Measurements from ENCODE around the gene ENTREP1. TPM values are rescaled to one million over a fixed set of nuclear protein-coding genes. Genes with fewer than 3 reads are reported as not detected.

Gene ENTREP1
- total RNA-seq, 1 experiment from 2014 or later: 21.3 TPM

- Histone ChIP-seq H3K56ac (ENCODE audit: insufficient read length, low read depth, low read length) (no peak overlapping the region), H3K9ac (ENCODE audit: extremely low read depth, insufficient read length, low read length) (no peak overlapping the region), H3K9me3 (ENCODE audit: control insufficient read depth, low read depth, low read length) (no peaks in the 10 kb centered on the region), H2BK15ac (ENCODE audit: low read depth, low read length) (no peak overlapping the region), H3K4me1 (ENCODE audit: insufficient read depth, low read length) (no peaks in the 10 kb centered on the region; the same call in 1 of the 2 replicates), H4K91ac (ENCODE audit: insufficient read length, low read depth, low read length) (no peak overlapping the region), H4K20me1 (ENCODE audit: control insufficient read depth, insufficient read depth, insufficient read length) (no peaks in the 10 kb centered on the region), H2BK120ac (ENCODE audit: low read depth, low read length, poor library complexity, severe bottlenecking) (no peak overlapping the region), H3K27me3 (ENCODE audit: insufficient read depth, low read length) (no peaks in the 10 kb centered on the region), H2BK5ac (ENCODE audit: insufficient read length, low read length) (no peak overlapping the region), H4K8ac (replicated peaks; ENCODE audit: insufficient read length, low read depth, low read length) (no peak overlapping the region), H4K5ac (ENCODE audit: insufficient read length, low read depth, low read length) (no peak overlapping the region), H2AK5ac (ENCODE audit: insufficient read length, low read length) (no peak overlapping the region), H3K27ac (ENCODE audit: insufficient read length, low read depth, low read length) (no peak overlapping the region), H3K14ac (ENCODE audit: insufficient read depth, low read length) (no peak overlapping the region), H3K79me2 (ENCODE audit: insufficient read depth, low read length) (no peaks in the 10 kb centered on the region), H3K4ac (ENCODE audit: low read depth, low read length) (no peak overlapping the region), H3K79me1 (ENCODE audit: insufficient read depth, low read depth, low read length, poor library complexity, severe bottlenecking) (no peaks in the 10 kb centered on the region), H3K18ac (ENCODE audit: insufficient read length, low read depth, low read length) (no peak overlapping the region), H3K23me2 (ENCODE audit: insufficient read length, low read depth, low read length, poor library complexity, severe bottlenecking) (no peaks in the 10 kb centered on the region), H3K4me2 (ENCODE audit: insufficient read depth, insufficient read length, low read length) (no peak overlapping the region), H3T11ph (ENCODE audit: low read length) (no peak overlapping the region), H2BK12ac (ENCODE audit: insufficient read length, low read depth, low read length) (no peak overlapping the region), H3K23ac (ENCODE audit: insufficient read length, low read depth, low read length) (no peak overlapping the region), H2AFZ (ENCODE audit: low read length) (no peak overlapping the region), H2BK20ac (ENCODE audit: low read depth, low read length, poor library complexity, severe bottlenecking) (no peak overlapping the region)
- H3K4me3 Mint-ChIP-seq: no peak overlapping the region
- no peak for TF ChIP-seq CTCF (conservative IDR thresholded peaks at IDR 0.05)
- H3K36me3 Mint-ChIP-seq (ENCODE audit: insufficient read depth in 1 of 3, low read depth in 3 of 3): peaks cover 8 to 23% (median 11%) of the 10 kb centered on the region in 3 experiments
- H3K27me3 Mint-ChIP-seq (ENCODE audit: low read depth): peaks cover 5% of the 10 kb centered on the region; the same call in 1 of the 2 replicates
- peak overlapping the region in 2 of 3 experiments; percentile 0 to 9; a peak in 1 of 7 replicates for H3K27ac Mint-ChIP-seq
- H3K4me1 Mint-ChIP-seq: peaks cover 35 to 40% of the 10 kb centered on the region in 2 experiments
- peaks cover 21 to 28% of the 10 kb centered on the region in 2 experiments for H3K9me3 Mint-ChIP-seq
- no peak for DNase-seq
- no CpG with 5 or more reads among the region's 5 CpGs for WGBS (ENCODE audit: extremely low coverage, insufficient read length, low lambda C conversion rate)
Observed at GRCh38 chr9:69279084-69279731, 45.8 kb upstream of the ENTREP1 start.
